Measurements from ENCODE around the gene MRGPRG.

MRGPRG gene

DNA sequence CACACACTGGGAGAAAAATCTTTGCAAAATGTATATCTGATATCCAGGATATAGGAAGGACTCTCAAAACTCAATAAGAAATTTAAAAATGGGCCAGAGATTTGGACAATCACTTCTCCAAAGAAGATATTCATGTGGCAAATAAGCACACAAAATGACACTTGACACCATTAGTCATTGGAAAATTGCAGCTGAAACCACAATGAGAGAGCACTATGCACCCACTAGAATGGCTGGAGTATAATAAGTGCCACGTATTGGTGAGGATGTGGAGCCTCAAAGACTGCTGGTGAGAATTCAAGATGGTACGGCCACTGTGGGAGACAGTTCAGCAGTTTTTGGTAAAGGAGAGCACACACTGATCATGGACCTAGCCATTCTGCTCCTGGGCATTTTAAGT is 40.7 kb downstream of the MRGPRG start:
- peaks cover 10% of the 10 kb centered on the region for H3K9me3 ChIP-seq (ENCODE audit: insufficient read depth, low read length, severe bottlenecking)

DNA sequence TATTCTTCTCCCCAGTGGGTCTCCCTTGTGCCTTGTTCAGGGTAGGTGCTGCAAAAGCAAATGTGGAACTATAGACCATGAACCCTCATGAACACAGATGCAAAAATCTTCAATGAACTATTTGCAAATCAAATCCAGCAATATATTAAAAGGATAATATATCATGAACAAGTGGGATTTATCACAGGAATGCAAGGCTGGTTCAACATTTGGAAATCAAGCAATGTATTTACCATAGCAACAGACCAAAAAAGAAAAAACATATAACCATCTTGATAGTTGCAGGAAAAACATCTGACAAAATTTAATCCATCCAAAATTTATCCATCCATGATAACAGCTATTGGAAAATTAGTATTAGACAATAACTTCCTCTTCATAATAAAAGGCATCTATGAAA is 42.1 kb downstream of the MRGPRG start:
- H3K9me3 ChIP-seq (ENCODE audit: insufficient read depth, low read length, severe bottlenecking), result peaks cover 10% of the 10 kb centered on the region
- ATAC-seq (ENCODE audit: insufficient read depth, low read depth) (no peak), DNase-seq (no peak)
- H3K9ac ChIP-seq (ENCODE audit: low read depth, low read length), result no peak overlapping the region
- peaks cover 15% of the 10 kb centered on the region for H3K4me1 ChIP-seq (ENCODE audit: insufficient read depth, low read length)
- TF ChIP-seq, protein P1, sequence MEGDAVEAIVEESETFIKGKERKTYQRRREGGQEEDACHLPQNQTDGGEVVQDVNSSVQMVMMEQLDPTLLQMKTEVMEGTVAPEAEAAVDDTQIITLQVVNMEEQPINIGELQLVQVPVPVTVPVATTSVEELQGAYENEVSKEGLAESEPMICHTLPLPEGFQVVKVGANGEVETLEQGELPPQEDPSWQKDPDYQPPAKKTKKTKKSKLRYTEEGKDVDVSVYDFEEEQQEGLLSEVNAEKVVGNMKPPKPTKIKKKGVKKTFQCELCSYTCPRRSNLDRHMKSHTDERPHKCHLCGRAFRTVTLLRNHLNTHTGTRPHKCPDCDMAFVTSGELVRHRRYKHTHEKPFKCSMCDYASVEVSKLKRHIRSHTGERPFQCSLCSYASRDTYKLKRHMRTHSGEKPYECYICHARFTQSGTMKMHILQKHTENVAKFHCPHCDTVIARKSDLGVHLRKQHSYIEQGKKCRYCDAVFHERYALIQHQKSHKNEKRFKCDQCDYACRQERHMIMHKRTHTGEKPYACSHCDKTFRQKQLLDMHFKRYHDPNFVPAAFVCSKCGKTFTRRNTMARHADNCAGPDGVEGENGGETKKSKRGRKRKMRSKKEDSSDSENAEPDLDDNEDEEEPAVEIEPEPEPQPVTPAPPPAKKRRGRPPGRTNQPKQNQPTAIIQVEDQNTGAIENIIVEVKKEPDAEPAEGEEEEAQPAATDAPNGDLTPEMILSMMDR (IDR thresholded peaks at IDR 0.05; ENCODE audit: borderline replicate concordance, extremely low read depth, low read length, poor library complexity, severe bottlenecking), result no peak
- TF ChIP-seq EZH2 (IDR thresholded peaks at IDR 0.05; ENCODE audit: borderline replicate concordance, low read depth, low read length, severe bottlenecking), result no peak
- H3K36me3 ChIP-seq (ENCODE audit: insufficient read depth, low read length), result no peaks in the 10 kb centered on the region
- H3K27me3 ChIP-seq (ENCODE audit: insufficient read depth, low read length, poor library complexity), result no peaks in the 10 kb centered on the region
- H3K79me2 ChIP-seq (ENCODE audit: insufficient read depth, low read length), result no peaks in the 10 kb centered on the region
- no peak overlapping the region for H3K4me2 ChIP-seq (ENCODE audit: insufficient read depth, low read length)
- no peak overlapping the region for H2AFZ ChIP-seq (ENCODE audit: low read depth, low read length)
- H3K27ac ChIP-seq (ENCODE audit: low read length), result no peak overlapping the region
- no peaks in the 10 kb centered on the region for H4K20me1 ChIP-seq (ENCODE audit: insufficient read depth, low read length)
- no peak overlapping the region for H3K4me3 ChIP-seq (ENCODE audit: low read depth in 1 of 2, low read length in 2 of 2)

More for the DNA sequence above, 40.7 kb downstream of the MRGPRG start:
- Histone ChIP-seq H3K79me2 (ENCODE audit: insufficient read depth, low read length) (no peaks in the 10 kb centered on the region), H3K27ac (ENCODE audit: low read length) (no peak overlapping the region), H3K9ac (ENCODE audit: low read depth, low read length) (no peak overlapping the region), H3K4me3 (ENCODE audit: low read depth in 1 of 2, low read length in 2 of 2) (no peak overlapping the region), H3K36me3 (ENCODE audit: insufficient read depth, low read length) (no peaks in the 10 kb centered on the region), H3K4me1 (ENCODE audit: insufficient read depth, low read length) (peaks cover 3% of the 10 kb centered on the region; the same call in 1 of the 2 replicates), H3K4me2 (ENCODE audit: insufficient read depth, low read length) (no peak overlapping the region), H2AFZ (ENCODE audit: low read depth, low read length) (no peak overlapping the region), H3K27me3 (ENCODE audit: insufficient read depth, low read length, poor library complexity) (no peaks in the 10 kb centered on the region), H4K20me1 (ENCODE audit: insufficient read depth, low read length) (no peaks in the 10 kb centered on the region)
- ATAC-seq (ENCODE audit: insufficient read depth, low read depth) (0 out of 3 replicates have a peak, but pooled peaks have one; percentile 27), DNase-seq (no peak)
- TF ChIP-seq EZH2 (IDR thresholded peaks at IDR 0.05; ENCODE audit: borderline replicate concordance, low read depth, low read length, severe bottlenecking), result no peak
- TF ChIP-seq, protein P1 (IDR thresholded peaks at IDR 0.05; ENCODE audit: borderline replicate concordance, extremely low read depth, low read length, poor library complexity, severe bottlenecking), result no peak

DNA sequence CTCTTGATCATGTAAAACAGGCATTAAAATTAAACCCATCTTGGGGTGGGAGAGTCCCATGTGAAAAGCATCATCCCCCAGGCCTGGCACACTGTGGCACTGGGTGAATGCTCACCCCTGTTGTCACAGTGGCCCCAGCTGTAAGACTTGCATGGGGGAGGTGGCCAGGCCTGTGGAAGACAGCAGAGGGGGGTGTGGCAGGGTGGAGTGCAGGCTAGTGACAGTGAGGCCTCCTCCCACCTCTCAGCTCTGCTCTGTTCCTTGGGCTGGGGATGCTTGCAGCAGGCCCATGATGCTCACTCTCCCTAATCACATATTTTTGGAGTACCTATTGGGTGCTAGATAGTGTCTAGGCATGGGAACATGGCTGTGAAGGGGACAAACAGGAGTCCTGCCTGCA is 43.4 kb downstream of the MRGPRG start:
- Histone ChIP-seq H3K27ac (ENCODE audit: low read length) (no peak overlapping the region), H3K9ac (ENCODE audit: low read depth, low read length) (no peak overlapping the region), H3K4me2 (ENCODE audit: insufficient read depth, low read length) (no peak overlapping the region), H2AFZ (ENCODE audit: low read depth, low read length) (no peak overlapping the region), H4K20me1 (ENCODE audit: insufficient read depth, low read length) (no peaks in the 10 kb centered on the region), H3K36me3 (ENCODE audit: insufficient read depth, low read length) (no peaks in the 10 kb centered on the region), H3K9me3 (ENCODE audit: insufficient read depth, low read length, severe bottlenecking) (peaks cover 10% of the 10 kb centered on the region), H3K79me2 (ENCODE audit: insufficient read depth, low read length) (no peaks in the 10 kb centered on the region), H3K27me3 (ENCODE audit: insufficient read depth, low read length, poor library complexity) (no peaks in the 10 kb centered on the region), H3K4me1 (ENCODE audit: insufficient read depth, low read length) (peaks cover 28% of the 10 kb centered on the region), H3K4me3 (ENCODE audit: low read depth in 1 of 2, low read length in 2 of 2) (no peak overlapping the region)
- ATAC-seq (ENCODE audit: insufficient read depth, low read depth) (no peak), DNase-seq (no peak)
- TF ChIP-seq, protein P1 (IDR thresholded peaks at IDR 0.05; ENCODE audit: borderline replicate concordance, extremely low read depth, low read length, poor library complexity, severe bottlenecking), result no peak

DNA sequence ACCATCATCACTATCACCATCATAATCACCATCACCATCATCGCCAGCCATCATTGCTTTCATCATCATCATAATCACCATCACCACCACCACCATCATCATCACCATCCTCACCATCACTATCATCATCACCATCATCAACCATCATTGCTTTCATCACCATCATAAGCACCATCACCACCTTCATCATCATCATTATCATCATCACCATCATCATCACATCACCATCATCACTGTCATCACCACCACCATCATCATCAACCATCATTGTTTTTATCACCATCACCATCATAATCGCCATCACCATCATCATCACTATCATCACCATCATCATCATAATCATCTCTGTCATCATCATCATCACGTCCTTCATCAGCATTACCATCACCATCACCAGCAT is 44.2 kb downstream of the MRGPRG start:
- TF ChIP-seq, protein P1 (IDR thresholded peaks at IDR 0.05; ENCODE audit: borderline replicate concordance, extremely low read depth, low read length, poor library complexity, severe bottlenecking), result no peak
- TF ChIP-seq EZH2 (IDR thresholded peaks at IDR 0.05; ENCODE audit: borderline replicate concordance, low read depth, low read length, severe bottlenecking), result no peak
- no peak overlapping the region for H3K9ac ChIP-seq (ENCODE audit: low read depth, low read length)
- H3K79me2 ChIP-seq (ENCODE audit: insufficient read depth, low read length), result no peaks in the 10 kb centered on the region
- DNase-seq (no peak), ATAC-seq (ENCODE audit: insufficient read depth, low read depth) (no peak)
- H4K20me1 ChIP-seq (ENCODE audit: insufficient read depth, low read length), result no peaks in the 10 kb centered on the region
- no peak overlapping the region for H3K27ac ChIP-seq (ENCODE audit: low read length)
- H3K36me3 ChIP-seq (ENCODE audit: insufficient read depth, low read length), result no peaks in the 10 kb centered on the region
- no peak overlapping the region for H3K4me2 ChIP-seq (ENCODE audit: insufficient read depth, low read length)
- no peak overlapping the region for H3K4me3 ChIP-seq (ENCODE audit: low read depth in 1 of 2, low read length in 2 of 2)
- no peaks in the 10 kb centered on the region for H3K27me3 ChIP-seq (ENCODE audit: insufficient read depth, low read length, poor library complexity)
- H3K9me3 ChIP-seq (ENCODE audit: insufficient read depth, low read length, severe bottlenecking), result peaks cover 10% of the 10 kb centered on the region
- H2AFZ ChIP-seq (ENCODE audit: low read depth, low read length), result no peak overlapping the region
- peaks cover 36% of the 10 kb centered on the region for H3K4me1 ChIP-seq (ENCODE audit: insufficient read depth, low read length)
